IPS-20b (cell line): ENCODE measurements around the gene NRAP.

ENCODE experiments used
- H3K27ac ChIP-seq: one replicate; pipeline ENCODE4 v1.5.1; 2013; ENCODE audit warnings: low read length
- H3K27me3 ChIP-seq: 2 replicates; pipeline ENCODE4 v1.6.1; 2013; ENCODE audit warnings: mild to moderate bottlenecking, low read length, inconsistent platforms; ENCODE audit not compliant: insufficient read depth
- H3K36me3 ChIP-seq: 2 replicates; pipeline ENCODE4 v1.6.1; 2013; ENCODE audit warnings: low read depth, mild to moderate bottlenecking, inconsistent platforms, low read length, moderate library complexity; ENCODE audit not compliant: insufficient read depth
- H3K4me1 ChIP-seq: 2 replicates; pipeline ENCODE4 v1.6.1; 2013; ENCODE audit warnings: mild to moderate bottlenecking, control low read depth, inconsistent platforms, low read length, moderate library complexity; ENCODE audit not compliant: insufficient read depth
- H3K4me3 ChIP-seq: 2 replicates; pipeline ENCODE4 v1.5.1; 2013; ENCODE audit warnings: mild to moderate bottlenecking, low read length, inconsistent platforms
- H3K9ac ChIP-seq: 2 replicates; pipeline ENCODE4 v1.6.1; 2013; ENCODE audit warnings: low read depth, mild to moderate bottlenecking, inconsistent platforms, low read length, moderate library complexity
- H3K9me3 ChIP-seq: 2 replicates; pipeline ENCODE4 v1.6.1; 2013; ENCODE audit warnings: mild to moderate bottlenecking, low read depth, low read length, inconsistent platforms; ENCODE audit not compliant: insufficient read depth

NRAP gene, protein sequence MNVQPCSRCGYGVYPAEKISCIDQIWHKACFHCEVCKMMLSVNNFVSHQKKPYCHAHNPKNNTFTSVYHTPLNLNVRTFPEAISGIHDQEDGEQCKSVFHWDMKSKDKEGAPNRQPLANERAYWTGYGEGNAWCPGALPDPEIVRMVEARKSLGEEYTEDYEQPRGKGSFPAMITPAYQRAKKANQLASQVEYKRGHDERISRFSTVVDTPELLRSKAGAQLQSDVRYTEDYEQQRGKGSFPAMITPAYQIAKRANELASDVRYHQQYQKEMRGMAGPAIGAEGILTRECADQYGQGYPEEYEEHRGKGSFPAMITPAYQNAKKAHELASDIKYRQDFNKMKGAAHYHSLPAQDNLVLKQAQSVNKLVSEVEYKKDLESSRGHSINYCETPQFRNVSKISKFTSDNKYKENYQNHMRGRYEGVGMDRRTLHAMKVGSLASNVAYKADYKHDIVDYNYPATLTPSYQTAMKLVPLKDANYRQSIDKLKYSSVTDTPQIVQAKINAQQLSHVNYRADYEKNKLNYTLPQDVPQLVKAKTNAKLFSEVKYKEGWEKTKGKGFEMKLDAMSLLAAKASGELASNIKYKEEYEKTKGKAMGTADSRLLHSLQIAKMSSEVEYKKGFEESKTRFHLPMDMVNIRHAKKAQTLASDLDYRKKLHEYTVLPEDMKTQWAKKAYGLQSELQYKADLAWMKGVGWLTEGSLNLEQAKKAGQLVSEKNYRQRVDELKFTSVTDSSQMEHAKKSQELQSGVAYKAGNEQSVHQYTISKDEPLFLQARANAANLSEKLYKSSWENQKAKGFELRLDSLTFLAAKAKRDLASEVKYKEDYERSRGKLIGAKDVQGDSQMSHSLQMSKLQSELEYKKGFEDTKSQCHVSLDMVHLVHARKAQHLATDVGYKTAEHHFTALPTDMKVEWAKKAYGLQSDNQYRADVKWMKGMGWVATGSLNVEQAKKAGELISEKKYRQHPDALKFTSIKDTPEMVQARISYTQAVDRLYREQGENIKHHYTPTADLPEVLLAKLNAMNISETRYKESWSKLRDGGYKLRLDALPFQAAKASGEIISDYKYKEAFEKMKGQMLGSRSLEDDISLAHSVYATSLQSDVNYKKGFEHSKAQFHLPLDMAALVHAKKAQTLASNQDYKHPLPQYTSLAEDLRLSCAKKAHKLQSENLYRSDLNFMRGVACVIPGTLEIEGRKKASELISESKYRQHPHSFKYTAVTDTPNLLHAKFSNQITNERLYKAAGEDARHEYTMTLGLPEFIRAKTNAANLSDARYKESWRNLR (N-terminal part only)

GRCh38 chr10:113663908-113664307 is at the start of gene NRAP:
Gene NRAP (minus strand): TSS chr10:113664041. CDS start chr10:113663882, 159 bp downstream.
- Histone ChIP-seq H3K36me3 (no peaks in the 10 kb centered on the region), H3K4me1 (no peaks in the 10 kb centered on the region)

DNA sequence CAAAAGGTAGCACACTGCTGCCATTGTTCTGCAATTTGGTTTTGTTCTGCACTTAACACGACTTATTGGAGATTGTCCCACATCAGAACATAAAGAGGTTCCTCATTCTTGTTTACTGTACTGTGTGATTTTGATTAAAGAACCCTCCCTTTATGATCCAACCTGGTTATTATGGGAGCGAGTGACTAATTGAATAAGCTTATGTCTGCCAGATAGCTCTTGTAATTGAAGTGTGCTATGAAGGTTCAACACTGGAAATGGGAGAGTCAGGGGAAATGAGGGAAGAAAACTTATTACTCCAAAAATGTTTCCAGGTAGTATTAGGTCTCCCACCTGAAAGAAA is 49.8 kb upstream of the NRAP start:
- Histone ChIP-seq H3K4me3 (no peak overlapping the region), H3K36me3 (no peaks in the 10 kb centered on the region), H3K27ac (no peak overlapping the region), H3K4me1 (peaks cover 18% of the 10 kb centered on the region), H3K9ac (no peak overlapping the region), H3K9me3 (no peaks in the 10 kb centered on the region), H3K27me3 (no peaks in the 10 kb centered on the region)

More at GRCh38 chr10:113663908-113664307, at the start of gene NRAP:
- H3K27me3 ChIP-seq = no peaks in the 10 kb centered on the region
- no peak within 1 kb of the TSS for H3K9ac ChIP-seq
- H3K4me3 ChIP-seq = no peak within 1 kb of the TSS
- no peak within 1 kb of the TSS for H3K27ac ChIP-seq
- no peaks in the 10 kb centered on the region for H3K9me3 ChIP-seq

- Histone ChIP-seq H3K27ac (no peak overlapping the region), H3K4me3 (no peak overlapping the region), H3K27me3 (no peaks in the 10 kb centered on the region), H3K9ac (peak overlapping the region; percentile 29; the same call in 1 of the 2 replicates), H3K36me3 (no peaks in the 10 kb centered on the region), H3K4me1 (peaks cover 18% of the 10 kb centered on the region), H3K9me3 (no peaks in the 10 kb centered on the region)
Observed at GRCh38 chr10:113712755-113713639, 49.2 kb upstream of the NRAP start.

GRCh38 chr10:113712024-113712423 is 48.2 kb upstream of the NRAP start:
- Histone ChIP-seq H3K4me1 (peaks cover 18% of the 10 kb centered on the region), H3K36me3 (no peaks in the 10 kb centered on the region)

DNA sequence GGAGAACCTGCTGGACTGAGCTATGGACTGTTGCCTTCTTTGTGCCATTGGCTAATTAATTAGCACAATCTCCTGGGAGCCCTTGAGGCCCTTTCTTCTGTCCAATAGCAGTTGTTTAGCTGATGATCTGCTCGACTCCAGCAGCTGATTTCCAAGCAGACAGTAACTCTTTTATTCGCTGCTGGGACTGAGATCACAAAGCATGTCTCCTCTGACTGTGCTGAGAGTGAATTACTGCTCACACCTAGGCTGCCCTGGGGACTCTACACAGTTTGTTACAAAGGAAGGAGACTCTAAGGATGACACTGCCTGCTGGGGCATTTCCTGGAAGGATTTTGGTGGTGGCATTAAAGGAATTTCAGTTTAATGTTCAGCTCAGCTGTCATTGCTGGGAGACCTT is 47.3 kb upstream of the NRAP start:
- H3K27me3 ChIP-seq = no peaks in the 10 kb centered on the region
- H3K4me1 ChIP-seq = peaks cover 18% of the 10 kb centered on the region
- H3K36me3 ChIP-seq = no peaks in the 10 kb centered on the region
- H3K9ac ChIP-seq = no peak overlapping the region
- no peak overlapping the region for H3K27ac ChIP-seq
- no peak overlapping the region for H3K4me3 ChIP-seq
- H3K9me3 ChIP-seq = no peaks in the 10 kb centered on the region

More at GRCh38 chr10:113712024-113712423, 48.2 kb upstream of the NRAP start:
- no peak overlapping the region for H3K4me3 ChIP-seq
- H3K27me3 ChIP-seq = no peaks in the 10 kb centered on the region
- no peaks in the 10 kb centered on the region for H3K9me3 ChIP-seq
- H3K9ac ChIP-seq = no peak overlapping the region
- no peak overlapping the region for H3K27ac ChIP-seq

DNA sequence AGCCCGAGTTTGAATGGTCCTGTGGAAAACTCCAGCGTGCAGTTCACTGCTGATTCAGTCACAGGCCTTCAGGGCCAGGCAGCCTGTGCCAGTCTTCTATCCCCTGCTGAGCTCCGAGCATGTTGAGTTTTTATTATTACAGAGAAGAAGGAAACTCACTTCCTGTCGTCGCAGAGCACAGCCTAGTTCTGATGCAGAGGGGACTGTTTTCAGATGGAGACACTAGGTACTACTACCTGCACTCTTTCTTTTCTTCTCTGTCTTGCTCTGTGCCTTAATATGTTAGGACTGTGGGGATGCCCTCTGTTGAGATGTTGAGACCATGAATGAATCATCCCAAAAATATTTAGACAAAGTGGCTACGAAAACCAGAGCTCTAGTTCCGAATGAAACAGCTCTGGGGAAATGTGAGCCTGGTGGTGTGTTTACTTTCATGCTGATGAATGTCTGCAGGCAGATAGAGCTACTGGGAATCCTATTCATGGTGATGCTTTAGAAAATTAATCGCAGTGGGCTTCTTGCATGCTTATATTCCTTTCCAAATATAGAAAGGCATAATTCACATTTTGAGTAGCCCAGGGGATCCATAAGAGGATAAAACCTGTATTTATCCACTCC is 45.5 kb upstream of the NRAP start:
- Histone ChIP-seq H3K27me3 (no peaks in the 10 kb centered on the region), H3K9me3 (no peaks in the 10 kb centered on the region), H3K9ac (peak overlapping the region; percentile 22; the same call in 1 of the 2 replicates), H3K4me3 (no peak overlapping the region; the same call in 1 of the 2 replicates), H3K36me3 (no peaks in the 10 kb centered on the region), H3K4me1 (peaks cover 23% of the 10 kb centered on the region), H3K27ac (no peak overlapping the region)

- Histone ChIP-seq H3K27ac (no peak overlapping the region), H3K4me1 (peaks cover 23% of the 10 kb centered on the region), H3K36me3 (no peaks in the 10 kb centered on the region), H3K9me3 (no peaks in the 10 kb centered on the region), H3K27me3 (no peaks in the 10 kb centered on the region), H3K4me3 (no peak overlapping the region), H3K9ac (no peak overlapping the region)
Observed at GRCh38 chr10:113708640-113709039, 44.8 kb upstream of the NRAP start.

GRCh38 chr10:113706623-113707022 is 42.8 kb upstream of the NRAP start:
- no peak overlapping the region for H3K4me3 ChIP-seq
- no peaks in the 10 kb centered on the region for H3K27me3 ChIP-seq
- H3K9ac ChIP-seq = no peak overlapping the region
- no peak overlapping the region for H3K27ac ChIP-seq
- no peaks in the 10 kb centered on the region for H3K9me3 ChIP-seq
- H3K36me3 ChIP-seq = no peaks in the 10 kb centered on the region
- H3K4me1 ChIP-seq = peaks cover 22% of the 10 kb centered on the region

DNA sequence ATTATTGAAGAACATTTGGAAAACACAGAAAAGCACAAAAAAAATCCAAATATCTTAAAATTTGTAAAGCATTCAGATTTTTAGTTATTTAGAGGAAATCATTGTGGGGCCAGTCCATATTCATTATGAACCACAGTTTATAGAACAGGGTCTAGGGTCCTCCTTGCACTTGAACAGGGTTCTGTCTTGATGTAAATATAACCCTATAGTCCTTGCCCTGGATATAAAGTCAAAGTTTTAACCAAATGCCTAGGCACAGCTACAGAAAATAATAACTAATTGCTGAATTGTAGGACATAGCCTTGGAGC is 41.5 kb upstream of the NRAP start:
- Histone ChIP-seq H3K27me3 (no peaks in the 10 kb centered on the region), H3K36me3 (no peaks in the 10 kb centered on the region), H3K4me3 (no peak overlapping the region), H3K4me1 (peaks cover 17% of the 10 kb centered on the region), H3K9me3 (no peaks in the 10 kb centered on the region), H3K27ac (no peak overlapping the region), H3K9ac (no peak overlapping the region)

GRCh38 chr10:113704637-113705343 is 40.9 kb upstream of the NRAP start:
- Histone ChIP-seq H3K4me1 (peaks cover 13% of the 10 kb centered on the region; the same call in 1 of the 2 replicates), H3K9me3 (no peaks in the 10 kb centered on the region), H3K4me3 (no peak overlapping the region), H3K27me3 (no peaks in the 10 kb centered on the region), H3K9ac (no peak overlapping the region), H3K27ac (no peak overlapping the region), H3K36me3 (no peaks in the 10 kb centered on the region)
